K562 (cell line): Measurements from ENCODE around the gene STXBP4. TPM values are rescaled to one million over a fixed set of nuclear protein-coding genes. Genes with fewer than 3 reads are reported as not detected.

Source experiments
- CBFB ChIP-seq: sonication (generic); formaldehyde crosslinking; IDR thresholded peaks from 2 replicates; pipeline ENCODE4 v1.4.0; 2020; ENCODE audit warnings: mild to moderate bottlenecking, missing genetic modification reagents
- CHCHD3 ChIP-seq: fragments of 250-450 bp; sonication (Bioruptor Pico); IDR thresholded peaks from 2 replicates; pipeline ENCODE4 v2.1.2; 2022; ENCODE audit warnings: mild to moderate bottlenecking
- CREM ChIP-seq: IDR thresholded peaks from 2 replicates; pipeline ENCODE4 v1.6.1; 2014; ENCODE audit warnings: antibody characterized with exemption, low read depth
- ELK1 ChIP-seq: sonication (generic); formaldehyde crosslinking; IDR thresholded peaks from 2 replicates; pipeline ENCODE4 v1.8.1; 2022; ENCODE audit warnings: missing genetic modification reagents
- HOMEZ ChIP-seq: fragments of 250-450 bp; sonication (Bioruptor Pico); IDR thresholded peaks from 2 replicates; pipeline ENCODE4 v1.4.0; 2020; ENCODE audit warnings: mild to moderate bottlenecking, moderate library complexity
- L3MBTL2 ChIP-seq: fragments of 450-650 bp; IDR thresholded peaks from 2 replicates; pipeline ENCODE4 v1.6.1; 2016; ENCODE audit warnings: mild to moderate bottlenecking, moderate library complexity
- MAFG ChIP-seq: fragments of 450-650 bp; conservative IDR thresholded peaks from 2 replicates; pipeline ENCODE4 v1.6.1; 2016; ENCODE audit warnings: missing genetic modification characterization, missing compliant biosample characterization
- MTF1 ChIP-seq: fragments of 250-450 bp; sonication (Bioruptor Pico); IDR thresholded peaks from 2 replicates; pipeline ENCODE4 v1.9.0; 2021; ENCODE audit warnings: moderate library complexity, mild to moderate bottlenecking, inconsistent platforms, borderline replicate concordance
- NFIC ChIP-seq: fragments of 450-650 bp; IDR thresholded peaks from 2 replicates; pipeline ENCODE4 v1.6.1; 2017; ENCODE audit warnings: mild to moderate bottlenecking, inconsistent platforms
- NFRKB ChIP-seq: fragments of 450-650 bp; IDR thresholded peaks from 2 replicates; pipeline ENCODE4 v1.6.1; 2016; ENCODE audit warnings: low read depth
- POLR3A ChIP-seq: IDR thresholded peaks from 2 replicates; pipeline ENCODE4 v1.6.1; 2011; ENCODE audit warnings: borderline replicate concordance, mild to moderate bottlenecking, moderate library complexity; ENCODE audit not compliant: insufficient read length, insufficient read depth; ENCODE audit errors: extremely low read depth
- PYGO2 ChIP-seq: fragments of 450-650 bp; IDR thresholded peaks from 2 replicates; pipeline ENCODE4 v1.6.1; 2016; ENCODE audit warnings: mild to moderate bottlenecking, missing genetic modification characterization, moderate library complexity, missing compliant biosample characterization
- RB1 ChIP-seq: fragments of 450-650 bp; IDR thresholded peaks from 2 replicates; pipeline ENCODE4 v1.6.1; 2017; ENCODE audit warnings: low read depth, mild to moderate bottlenecking
- RBBP5 ChIP-seq: fragments of 200-600 bp; sonication (generic); IDR thresholded peaks from 2 replicates; pipeline ENCODE4 v1.6.1; 2012; ENCODE audit warnings: borderline replicate concordance, mild to moderate bottlenecking, low read length, control low read depth, inconsistent platforms; ENCODE audit not compliant: insufficient read depth, poor library complexity, severe bottlenecking
- SMARCB1 ChIP-seq: IDR thresholded peaks from 2 replicates; pipeline ENCODE4 v1.6.1; 2011; ENCODE audit warnings: improper control_type of control experiment, low read depth; ENCODE audit not compliant: insufficient read length
- TCF7L2 ChIP-seq: fragments of 150-350 bp; IDR thresholded peaks from 2 replicates; pipeline ENCODE4 v1.6.1; 2016; ENCODE audit warnings: low read depth, mild to moderate bottlenecking, low read length, moderate library complexity
- ZNF197 ChIP-seq: fragments of 200-800 bp; sonication (Bioruptor generic); IDR thresholded peaks from 2 replicates; pipeline ENCODE4 v1.6.1; 2016; ENCODE audit warnings: low read depth, missing genetic modification characterization, missing compliant biosample characterization
- polyA plus RNA-seq, 8 experiments: library from polyadenylated mRNA; depleted of rRNA in 4 of 8; stranded (reverse) in 5 of 8; unstranded in 3 of 8; fragments of >200 nt; fragmentation: Nextera tagmentation in 2 of 8; fragmentation: Illumina TruSeq in 1 of 8; extraction: Ambion mirVana in 2 of 8; extraction: Trizol in 1 of 8; gene quantifications; 2 replicates each; pipeline versions ENCODE4 v1.2.1 to v1.2.3, GENCODE V29; 2011 to 2014; ENCODE audit warnings: inconsistent platforms in 1 of 8, missing spikeins in 1 of 8
- total RNA-seq, 7 experiments: library from RNA; depleted of rRNA in 6 of 7; stranded (reverse); fragments of >200 nt in 6 of 7; fragmentation: Illumina TruSeq in 2 of 7; extraction: Trizol in 2 of 7; gene quantifications; 2 replicates each; pipeline versions ENCODE4 v1.2.1 to v1.2.3, GENCODE V29; 2011 to 2021; ENCODE audit warnings: low replicate concordance in 1 of 7
- TF ChIP-seq, protein P1 (sequence below): fragments of 250-450 bp; sonication (Bioruptor Pico); IDR thresholded peaks from 2 replicates; pipeline ENCODE4 v1.8.0; 2022; ENCODE audit warnings: inconsistent platforms, mild to moderate bottlenecking, moderate library complexity, borderline replicate concordance

Gene STXBP4
- total and polyA plus RNA-seq, 9 of the 15 experiments (the other 6 are each of a cell fraction or from before 2014, with no cell fraction given), result 11.6 to 23.2 (median 18.5) TPM

DNA sequence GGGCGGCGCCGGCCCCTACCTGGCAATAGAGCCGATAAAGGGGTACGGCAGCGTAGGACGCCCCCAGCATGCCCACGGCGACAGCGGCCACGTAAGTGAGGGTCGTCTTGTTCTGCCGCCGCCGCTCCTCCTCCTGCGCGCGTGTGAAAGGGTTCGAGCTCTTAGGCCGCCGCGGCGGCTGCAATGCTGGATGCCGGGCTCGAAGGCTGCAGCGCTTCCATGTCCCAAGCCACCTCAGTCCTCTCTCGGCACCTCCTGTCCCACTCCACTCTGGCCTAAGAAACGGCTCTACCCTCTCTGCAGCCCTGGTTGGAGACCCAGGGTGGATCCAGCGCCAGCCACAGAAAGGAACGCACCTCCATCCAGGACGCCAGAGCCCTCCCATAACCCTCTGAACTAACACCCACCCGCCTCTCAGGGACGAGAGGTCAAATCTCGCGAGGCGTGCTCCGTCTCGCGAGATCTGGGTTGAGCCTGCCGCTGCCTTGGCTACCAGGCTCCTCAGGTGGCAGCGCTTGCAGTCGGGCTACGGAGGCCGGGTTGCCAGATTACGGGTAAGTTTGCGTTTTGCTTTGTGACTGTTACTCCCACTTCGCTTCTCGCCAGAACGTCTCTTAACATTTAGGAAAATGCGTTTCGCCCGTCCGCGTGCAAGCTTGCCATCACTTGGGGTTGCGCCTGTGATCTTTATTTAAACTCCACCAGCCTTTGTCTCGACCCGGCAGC is at the start of gene STXBP4, which contains the start of gene COX11 (continued):
- TF ChIP-seq RBBP5 (peak; percentile 77), MTF1 (no peak), SMARCB1 (no peak), ZNF197 (CRISPR knock-in tag) (no peak), TCF7L2 (0 out of 2 replicates have a peak, but pooled peaks have one; percentile 27), POLR3A (no peak), CREM (no peak; the same call in 1 of the 2 replicates), CHCHD3 (CRISPR knock-in tag) (no peak), CBFB (CRISPR knock-in tag) (no peak), NFRKB (peak; percentile 25; the same call in 1 of the 2 replicates), MAFG (tag) (no peak), HOMEZ (CRISPR knock-in tag) (no peak), L3MBTL2 (no peak; the same call in 1 of the 2 replicates), PYGO2 (tag) (no peak), NFIC (peak; percentile 55; the same call in 1 of the 2 replicates), RB1 (no peak), ELK1 (CRISPR knock-in tag) (no peak)
- TF ChIP-seq, protein P1, sequence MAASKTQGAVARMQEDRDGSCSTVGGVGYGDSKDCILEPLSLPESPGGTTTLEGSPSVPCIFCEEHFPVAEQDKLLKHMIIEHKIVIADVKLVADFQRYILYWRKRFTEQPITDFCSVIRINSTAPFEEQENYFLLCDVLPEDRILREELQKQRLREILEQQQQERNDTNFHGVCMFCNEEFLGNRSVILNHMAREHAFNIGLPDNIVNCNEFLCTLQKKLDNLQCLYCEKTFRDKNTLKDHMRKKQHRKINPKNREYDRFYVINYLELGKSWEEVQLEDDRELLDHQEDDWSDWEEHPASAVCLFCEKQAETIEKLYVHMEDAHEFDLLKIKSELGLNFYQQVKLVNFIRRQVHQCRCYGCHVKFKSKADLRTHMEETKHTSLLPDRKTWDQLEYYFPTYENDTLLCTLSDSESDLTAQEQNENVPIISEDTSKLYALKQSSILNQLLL (CRISPR knock-in tag), result no peak
